NCI-H774 (cell line): Measurements from ENCODE around the gene TSPAN5.
"Not testable (repeated sequence)": the region's sequence is repeated elsewhere in the genome, so short reads cannot be mapped to it uniquely, and the experiment has no call there.

Experiments
- DNase-seq: peaks from one replicate; lab custom pipeline; 2025; lab: John Stamatoyannopoulos, UW

Gene TSPAN5

DNA sequence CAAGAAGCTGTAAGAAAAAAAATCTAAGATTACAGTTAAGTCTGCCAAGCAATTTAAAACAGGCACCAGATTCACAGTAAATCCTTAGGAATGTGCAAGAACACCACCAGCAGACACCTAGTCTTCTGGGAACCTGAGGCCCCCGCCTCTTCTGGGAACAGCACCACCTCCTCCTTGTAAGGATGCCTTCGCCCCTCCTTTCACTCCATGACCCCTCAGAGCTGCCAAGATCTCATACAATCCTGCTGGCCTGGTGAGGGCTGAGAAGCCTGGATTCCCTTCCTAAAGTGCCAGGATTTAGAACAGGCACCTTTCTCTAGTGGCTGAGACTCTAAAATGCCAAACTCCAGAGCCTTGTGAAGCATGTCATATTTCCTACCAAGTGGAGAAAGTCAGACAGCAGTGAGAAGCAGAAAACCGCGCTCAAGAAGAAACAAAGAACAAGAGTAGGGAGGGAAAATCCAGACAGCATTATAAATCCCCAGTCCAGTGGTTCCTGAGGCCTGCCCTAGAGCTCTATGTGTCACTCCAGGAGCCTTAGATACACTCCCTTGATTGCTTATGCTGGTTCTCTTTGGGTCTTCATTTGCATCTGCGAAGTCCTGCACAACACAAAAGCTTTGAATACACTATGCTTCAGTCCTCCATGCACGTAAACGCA, 166.4 kb downstream of the TSPAN5 start:
- DNase-seq = no peak

DNA sequence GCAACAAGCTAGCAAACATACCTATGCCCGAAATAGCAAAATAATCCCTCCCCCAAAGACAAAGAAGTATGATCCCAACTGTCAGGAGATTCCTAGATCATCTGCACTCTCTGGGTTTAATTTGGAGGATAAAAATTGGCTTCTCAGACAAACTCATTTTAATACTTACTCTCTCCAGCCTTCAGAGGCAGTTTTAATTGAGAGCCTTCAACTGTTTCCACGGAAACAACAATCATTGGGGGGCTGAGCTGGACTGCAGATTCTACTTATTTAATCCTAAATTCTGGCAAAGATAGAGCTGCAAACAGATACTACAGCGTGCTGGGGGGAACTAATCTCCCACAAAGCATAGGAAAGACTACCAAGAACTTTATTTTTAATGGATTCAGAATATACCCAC, 168.2 kb downstream of the TSPAN5 start:
- DNase-seq = no peak

GRCh38 chr4:98485816-98486345, 172.5 kb downstream of the TSPAN5 start:
- DNase-seq = no peak

DNA sequence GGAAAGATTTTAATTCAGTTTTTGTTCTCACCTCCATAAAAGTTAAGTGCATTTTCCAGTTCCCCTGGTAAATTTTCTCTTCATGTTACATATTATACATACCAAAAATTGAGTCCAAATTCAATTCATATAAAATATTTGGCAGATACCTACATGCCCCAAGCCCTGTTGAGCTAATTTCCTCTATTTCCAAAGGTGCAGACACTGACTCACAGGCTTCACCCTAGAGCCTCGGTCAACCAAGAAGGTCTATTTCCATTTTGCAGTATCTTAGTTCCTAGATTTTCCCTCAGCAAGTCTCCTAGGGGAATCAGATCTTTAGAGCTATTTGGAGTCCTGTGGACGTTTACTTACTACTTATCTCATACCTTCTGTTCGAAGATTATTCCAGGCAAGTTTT, 174.4 kb downstream of the TSPAN5 start:
- no peak for DNase-seq

- DNase-seq = no peak
These were observed 175.3 kb downstream of the TSPAN5 start for GRCh38 chr4:98482847-98483806.

GRCh38 chr4:98482503-98482846, 175.9 kb downstream of the TSPAN5 start:
- no peak for DNase-seq

- DNase-seq = no peak
These were observed 177.2 kb downstream of the TSPAN5 start for GRCh38 chr4:98481167-98481566.

DNA sequence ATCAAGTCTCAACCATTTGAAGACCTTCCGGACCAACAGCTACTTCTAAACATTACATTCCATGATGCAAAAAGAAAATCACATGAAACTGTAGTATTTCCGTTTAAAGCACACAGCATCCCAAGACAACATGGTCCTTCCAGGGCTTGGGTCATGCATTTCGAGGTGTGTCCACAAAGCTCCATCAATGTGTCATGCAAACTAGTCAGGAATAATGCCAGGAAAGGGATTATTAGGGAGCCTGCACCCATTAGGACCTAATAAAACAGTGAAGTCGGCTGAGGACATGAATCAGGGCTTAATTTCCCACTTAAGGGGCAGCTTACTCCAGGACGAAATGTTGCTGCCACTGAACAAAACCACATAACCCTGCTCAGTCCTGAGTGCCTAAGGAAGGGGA, 177.9 kb downstream of the TSPAN5 start:
- no peak for DNase-seq

- DNase-seq = not testable (repeated sequence)
These were observed 178.8 kb downstream of the TSPAN5 start for GRCh38 chr4:98479590-98479989.

- DNase-seq = no peak
These were observed 181.5 kb downstream of the TSPAN5 start for GRCh38 chr4:98476891-98477290.

DNA sequence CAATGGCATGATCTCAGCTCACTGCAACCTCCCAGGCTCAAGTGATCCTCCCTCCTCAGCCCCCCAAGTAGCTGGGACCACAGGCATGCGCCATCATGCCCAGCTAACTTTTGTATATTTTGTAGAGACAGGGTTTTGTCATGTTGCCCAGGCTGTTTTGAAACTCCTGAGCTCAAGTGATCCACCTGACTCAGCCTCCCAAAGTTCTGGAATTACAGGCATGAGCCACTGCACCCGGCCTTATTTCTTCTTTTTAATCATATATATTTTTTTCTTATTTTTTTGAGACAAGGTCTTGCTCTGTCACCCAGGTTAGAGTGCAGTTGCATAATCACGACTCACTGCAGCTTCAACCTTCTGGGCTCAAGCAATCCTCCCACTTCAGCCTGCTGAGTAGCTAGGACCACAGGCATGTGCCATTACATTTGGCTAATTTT, 184.0 kb downstream of the TSPAN5 start:
- no peak for DNase-seq

DNA sequence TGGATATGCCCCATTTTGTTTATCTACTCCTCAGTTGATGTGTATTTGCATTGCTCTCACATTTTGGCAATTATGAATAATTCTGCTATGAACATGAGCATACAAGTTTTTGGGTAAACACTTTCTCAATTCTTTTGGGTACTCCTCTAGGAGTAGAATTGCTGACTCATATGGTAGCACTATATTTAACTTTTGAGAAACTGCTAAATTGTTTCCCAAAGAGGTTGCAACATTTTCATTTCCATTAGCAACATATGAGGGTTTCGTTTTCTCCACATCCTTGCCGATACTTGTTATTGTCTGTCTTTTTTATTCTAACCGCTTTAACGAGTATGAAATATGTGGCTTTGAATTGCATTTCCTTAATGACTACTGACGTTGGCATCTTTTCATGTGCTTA, 185.4 kb downstream of the TSPAN5 start:
- DNase-seq = no peak

- DNase-seq = no peak
These were observed 187.6 kb downstream of the TSPAN5 start for GRCh38 chr4:98470831-98471230.

DNA sequence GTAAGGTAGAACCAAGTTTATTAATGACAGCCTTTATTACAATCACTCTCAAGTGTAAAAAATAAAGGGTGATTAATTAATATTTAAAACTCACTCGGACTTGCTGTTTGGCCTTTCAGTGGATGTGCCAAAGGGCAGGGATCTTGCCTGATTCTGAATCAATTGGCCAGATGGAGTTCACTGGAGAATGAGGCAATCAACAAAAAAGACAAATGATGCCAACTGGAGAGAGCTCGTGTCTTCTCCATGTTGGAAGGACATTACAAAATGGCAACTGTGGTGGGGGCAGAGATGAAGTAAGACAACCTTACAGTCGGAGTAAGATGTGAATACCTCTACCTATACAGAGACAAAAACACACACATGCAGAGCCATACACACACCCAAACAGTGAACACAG, 188.0 kb downstream of the TSPAN5 start:
- no peak for DNase-seq

DNA sequence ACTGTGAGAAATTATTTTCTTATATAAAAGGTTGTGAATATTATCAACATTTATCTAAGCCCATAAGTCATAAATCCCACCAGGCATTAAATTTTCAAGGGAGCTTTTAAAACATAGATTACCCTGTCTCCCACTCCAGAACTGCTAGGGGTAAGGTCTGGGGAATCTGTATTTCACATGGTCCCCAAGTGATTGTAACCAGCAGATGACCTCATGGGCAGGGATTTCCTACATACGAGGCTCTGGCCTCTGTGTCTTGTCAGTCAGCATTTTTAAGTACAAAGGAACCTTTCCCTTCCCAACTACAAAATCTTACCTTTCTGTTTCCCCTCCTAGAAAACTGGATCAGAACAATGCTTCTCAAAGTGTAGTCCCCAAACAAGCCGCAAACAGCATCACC, 188.6 kb downstream of the TSPAN5 start:
- no peak for DNase-seq

GRCh38 chr4:98468709-98469108, 189.7 kb downstream of the TSPAN5 start:
- no peak for DNase-seq

GRCh38 chr4:98467627-98468072, 190.8 kb downstream of the TSPAN5 start:
- peak; percentile 68 for DNase-seq

DNA sequence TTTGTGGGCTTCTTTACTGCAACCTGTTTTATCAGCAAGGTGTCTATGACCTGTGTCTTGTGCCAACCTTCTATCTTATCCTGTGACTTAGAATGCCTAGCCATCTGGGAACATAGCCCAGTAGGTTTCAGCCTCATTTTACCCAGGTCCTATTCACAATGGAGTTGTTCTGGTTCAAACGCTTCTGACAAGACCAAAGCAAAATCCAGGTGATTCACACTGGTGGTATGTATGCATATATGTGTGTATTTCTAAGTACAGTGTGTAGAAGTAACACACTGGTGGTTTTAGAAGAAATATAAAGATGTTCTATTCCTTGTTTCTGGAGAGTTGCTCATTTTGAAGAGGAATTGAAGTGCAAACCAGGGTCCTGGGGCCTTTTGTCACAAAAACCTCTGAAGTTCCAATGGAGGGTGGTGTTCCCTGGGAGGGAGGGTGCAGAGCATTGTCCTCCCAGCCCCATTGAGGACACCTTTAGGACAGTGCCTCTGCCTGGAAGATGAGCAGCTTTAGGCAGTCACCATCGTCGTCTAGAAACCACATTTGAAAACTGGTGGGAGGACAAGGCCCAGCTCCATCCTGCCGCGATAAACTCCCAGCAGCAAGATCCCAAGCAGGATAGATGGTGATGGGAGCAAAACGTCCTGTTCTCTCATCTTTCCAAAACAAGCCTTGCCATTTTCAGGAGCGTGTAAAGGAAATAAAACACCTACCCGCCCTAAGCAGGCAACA, 191.4 kb downstream of the TSPAN5 start:
- no peak for DNase-seq

GRCh38 chr4:98462487-98462886, 195.9 kb downstream of the TSPAN5 start:
- no peak for DNase-seq

- DNase-seq = not testable (repeated sequence)
These were observed 197.1 kb downstream of the TSPAN5 start for GRCh38 chr4:98461121-98461865.

DNA sequence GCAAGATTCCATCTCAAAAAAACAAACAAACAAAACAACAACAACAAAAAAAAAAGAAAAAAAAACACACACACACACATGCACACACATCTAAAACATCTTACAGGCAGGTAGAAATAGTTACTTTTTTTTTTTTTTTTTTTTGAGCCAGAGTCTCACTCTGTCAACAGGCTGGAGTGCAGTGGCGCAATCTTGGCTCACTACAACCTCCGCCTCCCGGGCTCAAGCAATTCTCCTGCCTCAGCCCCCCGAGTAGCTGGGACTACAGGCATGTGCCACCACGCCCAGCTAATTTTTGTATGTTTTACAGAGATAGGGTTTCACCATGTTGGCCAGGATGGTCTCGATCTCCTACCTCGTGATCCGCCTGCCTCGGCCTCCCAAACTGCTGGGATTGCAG, 201.0 kb downstream of the TSPAN5 start:
- not testable (repeated sequence) for DNase-seq

DNA sequence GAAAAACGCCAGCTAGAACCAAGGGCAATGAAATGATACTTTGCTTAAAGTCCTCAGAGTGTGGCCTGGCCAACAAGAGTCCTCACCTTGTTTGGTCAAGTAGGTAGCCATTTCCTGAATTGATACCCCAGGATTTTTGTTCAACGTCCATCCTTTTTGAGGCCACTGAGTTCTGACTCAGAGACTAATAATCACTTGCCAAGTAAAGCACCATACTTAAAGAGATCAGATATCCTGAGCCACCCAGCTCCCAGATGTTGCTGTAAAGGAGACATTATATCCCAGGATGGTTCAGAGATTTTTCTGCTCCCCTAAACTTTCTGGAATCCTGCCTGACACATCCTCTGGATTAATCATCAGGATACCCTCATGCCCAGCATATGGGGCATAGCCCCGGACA, 206.3 kb downstream of the TSPAN5 start:
- no peak for DNase-seq
